GM12864 (cell line): ENCODE results near the gene HOXC12.

Experiments used
- DNase-seq: peaks from one replicate; pipeline ENCODE4 v3.0.0-alpha.2; 2011; ENCODE audit warnings: low read depth
- H3K4me3 ChIP-seq: 2 replicates; pipeline ENCODE4 v1.5.1; 2011; ENCODE audit warnings: mild to moderate bottlenecking, low read depth, low read length, control low read depth
- CTCF ChIP-seq: IDR thresholded peaks from 2 replicates; pipeline ENCODE4 v1.5.1; 2011; ENCODE audit warnings: low read depth, mild to moderate bottlenecking, moderate library complexity, low read length, control low read depth, inconsistent platforms; ENCODE audit errors: missing control alignments

HOXC12 gene

GRCh38 chr12:53980104-53980801, 25.6 kb downstream of the HOXC12 start:
- no peak overlapping the region for H3K4me3 ChIP-seq
- DNase-seq: no peak
- TF ChIP-seq CTCF: no peak

GRCh38 chr12:53980802-53981496, 26.2 kb downstream of the HOXC12 start:
- no peak for DNase-seq
- TF ChIP-seq CTCF: no peak
- no peak overlapping the region for H3K4me3 ChIP-seq

GRCh38 chr12:53981634-53982565, 27.2 kb downstream of the HOXC12 start:
- TF ChIP-seq CTCF: no peak
- DNase-seq: no peak
- no peak overlapping the region for H3K4me3 ChIP-seq

- no peak overlapping the region for H3K4me3 ChIP-seq
- no peak for DNase-seq
- no peak for TF ChIP-seq CTCF
These were observed 28.2 kb downstream of the HOXC12 start for GRCh38 chr12:53982648-53983567.

GRCh38 chr12:53983568-53983949, 28.9 kb downstream of the HOXC12 start:
- no peak for DNase-seq
- TF ChIP-seq CTCF: no peak

GRCh38 chr12:53983950-53984572, 29.4 kb downstream of the HOXC12 start:
- no peak for TF ChIP-seq CTCF
- no peak overlapping the region for H3K4me3 ChIP-seq
- DNase-seq: no peak

More at GRCh38 chr12:53983568-53983949, 28.9 kb downstream of the HOXC12 start:
- H3K4me3 ChIP-seq: no peak overlapping the region
